Measurements from ENCODE around the gene LARP1.

DNA sequence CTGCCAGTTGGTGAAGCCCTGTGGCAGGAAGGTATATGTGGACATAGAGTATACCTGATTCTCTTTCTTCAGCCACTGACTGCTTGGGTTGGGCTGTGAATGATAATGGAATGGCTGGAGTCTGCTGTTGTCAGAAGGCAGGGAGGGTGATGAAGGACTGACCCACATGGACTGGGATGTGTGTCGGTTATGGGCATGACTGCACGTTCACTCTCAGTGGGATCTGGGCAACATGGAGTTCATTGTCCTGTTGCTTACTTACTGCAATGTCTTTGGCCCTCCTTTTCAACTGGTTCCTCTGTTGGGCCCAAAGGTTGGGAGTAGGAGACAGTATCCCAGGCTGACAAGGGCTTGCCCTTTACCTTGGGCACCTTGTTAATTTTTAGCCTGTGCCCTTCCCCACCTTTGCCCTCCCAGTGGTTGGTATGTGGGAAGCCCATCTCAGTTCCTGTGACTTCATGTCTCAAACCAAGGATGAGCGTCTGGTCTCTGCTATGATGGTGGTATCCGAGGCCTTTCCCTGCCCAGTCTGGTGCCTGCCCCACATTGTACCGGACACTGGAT is 60.6 kb downstream of the LARP1 start:
- TF ChIP-seq, protein P1, sequence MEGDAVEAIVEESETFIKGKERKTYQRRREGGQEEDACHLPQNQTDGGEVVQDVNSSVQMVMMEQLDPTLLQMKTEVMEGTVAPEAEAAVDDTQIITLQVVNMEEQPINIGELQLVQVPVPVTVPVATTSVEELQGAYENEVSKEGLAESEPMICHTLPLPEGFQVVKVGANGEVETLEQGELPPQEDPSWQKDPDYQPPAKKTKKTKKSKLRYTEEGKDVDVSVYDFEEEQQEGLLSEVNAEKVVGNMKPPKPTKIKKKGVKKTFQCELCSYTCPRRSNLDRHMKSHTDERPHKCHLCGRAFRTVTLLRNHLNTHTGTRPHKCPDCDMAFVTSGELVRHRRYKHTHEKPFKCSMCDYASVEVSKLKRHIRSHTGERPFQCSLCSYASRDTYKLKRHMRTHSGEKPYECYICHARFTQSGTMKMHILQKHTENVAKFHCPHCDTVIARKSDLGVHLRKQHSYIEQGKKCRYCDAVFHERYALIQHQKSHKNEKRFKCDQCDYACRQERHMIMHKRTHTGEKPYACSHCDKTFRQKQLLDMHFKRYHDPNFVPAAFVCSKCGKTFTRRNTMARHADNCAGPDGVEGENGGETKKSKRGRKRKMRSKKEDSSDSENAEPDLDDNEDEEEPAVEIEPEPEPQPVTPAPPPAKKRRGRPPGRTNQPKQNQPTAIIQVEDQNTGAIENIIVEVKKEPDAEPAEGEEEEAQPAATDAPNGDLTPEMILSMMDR (IDR thresholded peaks at IDR 0.05 in 2 of 3, conservative IDR thresholded peaks at IDR 0.05 in 1 of 3; ENCODE audit: control insufficient read depth in 2 of 3, extremely low read depth in 1 of 3, insufficient read depth in 1 of 3, low read depth in 3 of 3, low read length in 3 of 3), result no peak
- TF ChIP-seq, protein P2, sequence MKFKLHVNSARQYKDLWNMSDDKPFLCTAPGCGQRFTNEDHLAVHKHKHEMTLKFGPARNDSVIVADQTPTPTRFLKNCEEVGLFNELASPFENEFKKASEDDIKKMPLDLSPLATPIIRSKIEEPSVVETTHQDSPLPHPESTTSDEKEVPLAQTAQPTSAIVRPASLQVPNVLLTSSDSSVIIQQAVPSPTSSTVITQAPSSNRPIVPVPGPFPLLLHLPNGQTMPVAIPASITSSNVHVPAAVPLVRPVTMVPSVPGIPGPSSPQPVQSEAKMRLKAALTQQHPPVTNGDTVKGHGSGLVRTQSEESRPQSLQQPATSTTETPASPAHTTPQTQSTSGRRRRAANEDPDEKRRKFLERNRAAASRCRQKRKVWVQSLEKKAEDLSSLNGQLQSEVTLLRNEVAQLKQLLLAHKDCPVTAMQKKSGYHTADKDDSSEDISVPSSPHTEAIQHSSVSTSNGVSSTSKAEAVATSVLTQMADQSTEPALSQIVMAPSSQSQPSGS (IDR thresholded peaks at IDR 0.05; ENCODE audit: low read length), result no peak
- TF ChIP-seq NR2C1 (IDR thresholded peaks at IDR 0.05) (no peak), SMC3 (IDR thresholded peaks at IDR 0.05; ENCODE audit: borderline replicate concordance, low read length) (no peak), EZH2 (IDR thresholded peaks at IDR 0.05; ENCODE audit: borderline replicate concordance, control insufficient read depth, low read depth, low read length) (no peak), POLR2A (IDR thresholded peaks at IDR 0.05; ENCODE audit: low read depth, low read length) (no peak; the same call in 1 of the 2 replicates), BHLHE40 (IDR thresholded peaks at IDR 0.05; ENCODE audit: borderline replicate concordance in 1 of 2, low read depth in 2 of 2, low read length in 1 of 2) (no peak), ZNF274 (IDR thresholded peaks at IDR 0.05; ENCODE audit: insufficient read depth, insufficient read length) (no peak)
- TF ChIP-seq, protein P3, sequence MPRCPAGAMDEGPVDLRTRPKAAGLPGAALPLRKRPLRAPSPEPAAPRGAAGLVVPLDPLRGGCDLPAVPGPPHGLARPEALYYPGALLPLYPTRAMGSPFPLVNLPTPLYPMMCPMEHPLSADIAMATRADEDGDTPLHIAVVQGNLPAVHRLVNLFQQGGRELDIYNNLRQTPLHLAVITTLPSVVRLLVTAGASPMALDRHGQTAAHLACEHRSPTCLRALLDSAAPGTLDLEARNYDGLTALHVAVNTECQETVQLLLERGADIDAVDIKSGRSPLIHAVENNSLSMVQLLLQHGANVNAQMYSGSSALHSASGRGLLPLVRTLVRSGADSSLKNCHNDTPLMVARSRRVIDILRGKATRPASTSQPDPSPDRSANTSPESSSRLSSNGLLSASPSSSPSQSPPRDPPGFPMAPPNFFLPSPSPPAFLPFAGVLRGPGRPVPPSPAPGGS (IDR thresholded peaks at IDR 0.05; ENCODE audit: borderline replicate concordance, insufficient read depth, low read depth, low read length, poor library complexity, severe bottlenecking), result no peak

Data from GM12878 (cell line).